ENCODE data around the gene MAP2K4. TPM values are rescaled to one million over a fixed set of nuclear protein-coding genes. Genes with fewer than 3 reads are reported as not detected.

The MAP2K4 gene
- total RNA-seq, 1 experiment from 2014 or later: 24.4 TPM

GRCh38 chr17:12110906-12111305 lies 90.2 kb downstream of the MAP2K4 start (continued):
- TF ChIP-seq ARID4B (CRISPR knock-in tag; IDR thresholded peaks at IDR 0.05; ENCODE audit: borderline replicate concordance): no peak
- TF ChIP-seq AR (CRISPR knock-in tag; IDR thresholded peaks at IDR 0.05): no peak
- TF ChIP-seq, protein P1, sequence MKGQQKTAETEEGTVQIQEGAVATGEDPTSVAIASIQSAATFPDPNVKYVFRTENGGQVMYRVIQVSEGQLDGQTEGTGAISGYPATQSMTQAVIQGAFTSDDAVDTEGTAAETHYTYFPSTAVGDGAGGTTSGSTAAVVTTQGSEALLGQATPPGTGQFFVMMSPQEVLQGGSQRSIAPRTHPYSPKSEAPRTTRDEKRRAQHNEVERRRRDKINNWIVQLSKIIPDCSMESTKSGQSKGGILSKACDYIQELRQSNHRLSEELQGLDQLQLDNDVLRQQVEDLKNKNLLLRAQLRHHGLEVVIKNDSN (CRISPR knock-in tag; IDR thresholded peaks at IDR 0.05): no peak

GRCh38 chr17:12113156-12113555 lies 92.5 kb downstream of the MAP2K4 start:
- DNase-seq (ENCODE audit: low spot score) (no peak), ATAC-seq (no peak)
- Mint-ChIP-seq H3K27me3 (ENCODE audit: low read depth) (no peaks in the 10 kb centered on the region), H3K4me3 (no peak overlapping the region), H3K27ac (no peak overlapping the region), H3K4me1 (no peaks in the 10 kb centered on the region), H3K36me3 (peaks cover 42% of the 10 kb centered on the region), H3K9me3 (no peaks in the 10 kb centered on the region)
- POLR2A ChIA-PET: no interaction called here
- CTCF ChIA-PET: no interaction called here
- no peak for TF ChIP-seq SMAD3 (CRISPR knock-in tag; IDR thresholded peaks at IDR 0.05; ENCODE audit: borderline replicate concordance)
- TF ChIP-seq AR (CRISPR knock-in tag; IDR thresholded peaks at IDR 0.05): no peak
- TF ChIP-seq PRDM15 (CRISPR knock-in tag; IDR thresholded peaks at IDR 0.05): no peak
- TF ChIP-seq HMGXB4 (CRISPR knock-in tag; IDR thresholded peaks at IDR 0.05): no peak
- no peak for TF ChIP-seq ZNF219 (CRISPR knock-in tag; IDR thresholded peaks at IDR 0.05; ENCODE audit: borderline replicate concordance)
- TF ChIP-seq CDX4 (CRISPR knock-in tag; IDR thresholded peaks at IDR 0.05; ENCODE audit: borderline replicate concordance): no peak
- no peak for TF ChIP-seq TEAD4 (CRISPR knock-in tag; IDR thresholded peaks at IDR 0.05)
- TF ChIP-seq ZNF423 (CRISPR knock-in tag; IDR thresholded peaks at IDR 0.05): no peak
- TF ChIP-seq TCF7 (CRISPR knock-in tag; IDR thresholded peaks at IDR 0.05; ENCODE audit: low read depth): no peak
- TF ChIP-seq, protein P2, sequence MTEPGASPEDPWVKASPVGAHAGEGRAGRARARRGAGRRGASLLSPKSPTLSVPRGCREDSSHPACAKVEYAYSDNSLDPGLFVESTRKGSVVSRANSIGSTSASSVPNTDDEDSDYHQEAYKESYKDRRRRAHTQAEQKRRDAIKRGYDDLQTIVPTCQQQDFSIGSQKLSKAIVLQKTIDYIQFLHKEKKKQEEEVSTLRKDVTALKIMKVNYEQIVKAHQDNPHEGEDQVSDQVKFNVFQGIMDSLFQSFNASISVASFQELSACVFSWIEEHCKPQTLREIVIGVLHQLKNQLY (CRISPR knock-in tag; IDR thresholded peaks at IDR 0.05): no peak
- TF ChIP-seq, protein P3, sequence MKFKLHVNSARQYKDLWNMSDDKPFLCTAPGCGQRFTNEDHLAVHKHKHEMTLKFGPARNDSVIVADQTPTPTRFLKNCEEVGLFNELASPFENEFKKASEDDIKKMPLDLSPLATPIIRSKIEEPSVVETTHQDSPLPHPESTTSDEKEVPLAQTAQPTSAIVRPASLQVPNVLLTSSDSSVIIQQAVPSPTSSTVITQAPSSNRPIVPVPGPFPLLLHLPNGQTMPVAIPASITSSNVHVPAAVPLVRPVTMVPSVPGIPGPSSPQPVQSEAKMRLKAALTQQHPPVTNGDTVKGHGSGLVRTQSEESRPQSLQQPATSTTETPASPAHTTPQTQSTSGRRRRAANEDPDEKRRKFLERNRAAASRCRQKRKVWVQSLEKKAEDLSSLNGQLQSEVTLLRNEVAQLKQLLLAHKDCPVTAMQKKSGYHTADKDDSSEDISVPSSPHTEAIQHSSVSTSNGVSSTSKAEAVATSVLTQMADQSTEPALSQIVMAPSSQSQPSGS (CRISPR knock-in tag; IDR thresholded peaks at IDR 0.05; ENCODE audit: borderline replicate concordance, low read depth): no peak
- TF ChIP-seq SP1 (CRISPR knock-in tag; conservative IDR thresholded peaks at IDR 0.05): no peak
- TF ChIP-seq ZBTB21 (CRISPR knock-in tag; IDR thresholded peaks at IDR 0.05; ENCODE audit: borderline replicate concordance): no peak
- TF ChIP-seq GABPB1 (CRISPR knock-in tag; IDR thresholded peaks at IDR 0.05): no peak
